Epithelial cell of proximal tubule (primary cell): ENCODE results near the gene GGPS1. TPM values are rescaled to one million over a fixed set of nuclear protein-coding genes. Genes with fewer than 3 reads are reported as not detected.
"Not testable (repeated sequence)": the region's sequence is repeated elsewhere in the genome, so short reads cannot be mapped to it uniquely, and the experiment has no call there.

ENCODE experiments used
- DNase-seq: peaks from one replicate; pipeline ENCODE4 v3.0.0-alpha.2; 2011; ENCODE audit warnings: low read depth
- H3K4me3 ChIP-seq: 2 replicates; pipeline ENCODE4 v1.5.1; 2011; ENCODE audit warnings: low read depth, mild to moderate bottlenecking, low read length
- total RNA-seq: library from RNA; depleted of rRNA; stranded (reverse); fragments of >200 nt; gene quantifications from 2 replicates; pipeline ENCODE4 v1.2.3, GENCODE V29; 2015
- TF ChIP-seq, protein P1 (sequence below): conservative IDR thresholded peaks from 2 replicates; pipeline ENCODE4 v1.5.1; 2012; ENCODE audit warnings: low read depth, mild to moderate bottlenecking, low read length

The GGPS1 gene
- total RNA-seq, 1 donor from 2014 or later = 26.3 TPM

DNA sequence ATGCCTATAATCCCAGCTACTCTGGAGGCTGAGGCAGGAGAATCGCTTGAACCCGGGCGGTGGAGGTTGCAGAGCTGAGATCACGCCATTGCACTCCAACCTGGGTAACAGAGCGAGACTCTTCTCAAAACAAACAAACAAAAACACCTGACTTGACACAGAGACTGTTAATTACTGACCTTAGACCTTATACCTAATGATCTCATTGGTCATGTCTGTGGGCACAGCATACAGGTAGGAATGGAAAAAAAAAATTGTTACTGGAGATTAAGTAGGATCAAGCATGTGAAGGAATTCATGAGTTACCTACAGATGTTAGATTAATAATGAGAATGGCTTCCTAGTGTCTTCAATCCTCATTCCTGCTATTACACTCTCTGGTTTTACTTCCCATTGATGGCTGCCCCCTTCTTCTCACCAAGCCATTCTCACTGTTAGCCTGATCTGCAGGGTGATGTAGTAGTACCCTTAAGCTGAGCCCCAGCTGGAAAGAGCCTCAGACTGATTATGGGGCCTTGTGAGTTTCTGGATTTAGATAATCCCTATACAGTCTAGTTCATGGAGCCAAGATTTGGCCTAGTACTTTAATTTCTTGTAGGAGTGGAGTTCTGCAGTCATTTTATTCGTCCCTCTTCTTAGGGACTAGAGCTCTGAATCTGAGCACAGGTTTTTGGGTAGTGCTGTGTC, 47.7 kb downstream of the GGPS1 start:
- H3K4me3 ChIP-seq = no peak overlapping the region
- DNase-seq = no peak
- TF ChIP-seq, protein P1, sequence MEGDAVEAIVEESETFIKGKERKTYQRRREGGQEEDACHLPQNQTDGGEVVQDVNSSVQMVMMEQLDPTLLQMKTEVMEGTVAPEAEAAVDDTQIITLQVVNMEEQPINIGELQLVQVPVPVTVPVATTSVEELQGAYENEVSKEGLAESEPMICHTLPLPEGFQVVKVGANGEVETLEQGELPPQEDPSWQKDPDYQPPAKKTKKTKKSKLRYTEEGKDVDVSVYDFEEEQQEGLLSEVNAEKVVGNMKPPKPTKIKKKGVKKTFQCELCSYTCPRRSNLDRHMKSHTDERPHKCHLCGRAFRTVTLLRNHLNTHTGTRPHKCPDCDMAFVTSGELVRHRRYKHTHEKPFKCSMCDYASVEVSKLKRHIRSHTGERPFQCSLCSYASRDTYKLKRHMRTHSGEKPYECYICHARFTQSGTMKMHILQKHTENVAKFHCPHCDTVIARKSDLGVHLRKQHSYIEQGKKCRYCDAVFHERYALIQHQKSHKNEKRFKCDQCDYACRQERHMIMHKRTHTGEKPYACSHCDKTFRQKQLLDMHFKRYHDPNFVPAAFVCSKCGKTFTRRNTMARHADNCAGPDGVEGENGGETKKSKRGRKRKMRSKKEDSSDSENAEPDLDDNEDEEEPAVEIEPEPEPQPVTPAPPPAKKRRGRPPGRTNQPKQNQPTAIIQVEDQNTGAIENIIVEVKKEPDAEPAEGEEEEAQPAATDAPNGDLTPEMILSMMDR = no peak

DNA sequence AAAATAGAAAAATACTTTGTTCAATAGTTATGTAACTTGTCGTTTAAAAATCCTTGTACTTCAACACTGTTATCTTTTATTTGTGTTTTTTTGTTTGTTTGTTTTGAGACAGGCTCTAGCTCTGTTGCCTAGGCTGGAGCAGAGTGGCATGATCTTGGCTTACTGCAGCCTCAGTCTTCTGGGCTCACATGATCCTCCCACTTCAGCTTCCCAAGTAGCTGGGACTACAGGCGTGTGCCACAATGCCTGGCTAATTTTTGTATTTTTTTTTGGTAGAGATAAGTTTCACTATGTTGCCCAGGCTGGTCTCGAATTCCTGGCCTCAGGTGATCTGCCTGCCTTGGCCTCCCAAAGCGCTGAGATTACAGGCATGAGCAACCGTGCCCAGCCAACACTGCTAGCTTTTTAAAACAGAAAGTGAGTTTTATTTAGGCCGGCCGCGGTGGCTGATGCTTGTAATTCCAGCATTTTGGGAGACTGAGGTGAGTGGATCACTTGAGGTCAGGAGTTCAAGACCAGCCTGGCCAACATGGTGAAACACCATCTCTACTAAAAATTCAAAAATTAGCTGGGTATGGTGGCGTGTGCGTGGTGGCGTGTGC, 49.9 kb downstream of the GGPS1 start:
- H3K4me3 ChIP-seq, DNase-seq: not testable (repeated sequence)

DNA sequence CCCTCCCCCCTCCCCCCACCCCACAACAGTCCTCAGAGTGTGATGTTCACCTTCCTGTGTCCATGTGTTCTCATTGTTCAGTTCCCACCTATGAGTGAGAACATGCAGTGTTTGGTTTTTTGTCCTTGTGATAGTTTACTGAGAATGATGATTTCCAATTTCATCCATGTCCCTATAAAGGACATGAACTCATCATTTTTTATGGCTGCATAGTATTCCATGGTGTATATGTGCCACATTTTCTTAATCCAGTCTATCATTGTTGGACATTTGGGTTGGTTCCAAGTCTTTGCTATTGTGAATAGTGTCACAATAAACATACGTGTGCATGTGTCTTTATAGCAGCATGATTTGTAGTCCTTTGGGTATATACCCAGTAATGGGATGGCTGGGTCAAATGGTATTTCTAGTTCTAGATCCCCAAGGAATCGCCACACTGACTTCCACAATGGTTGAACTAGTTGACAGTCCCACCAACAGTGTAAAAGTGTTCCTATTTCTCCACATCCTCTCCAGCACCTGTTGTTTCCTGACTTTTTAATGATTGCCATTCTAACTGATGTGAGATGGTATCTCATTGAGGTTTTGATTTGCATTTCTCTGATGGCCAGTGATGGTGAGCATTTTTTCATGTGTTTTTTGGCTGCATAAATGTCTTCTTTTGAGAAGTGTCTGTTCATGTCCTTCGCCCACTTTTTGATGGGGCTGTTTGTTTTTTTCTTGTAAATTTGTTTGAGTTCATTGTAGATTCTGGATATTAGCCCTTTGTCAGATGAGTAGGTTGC, 53.8 kb downstream of the GGPS1 start:
- H3K4me3 ChIP-seq = not testable (repeated sequence)

DNA sequence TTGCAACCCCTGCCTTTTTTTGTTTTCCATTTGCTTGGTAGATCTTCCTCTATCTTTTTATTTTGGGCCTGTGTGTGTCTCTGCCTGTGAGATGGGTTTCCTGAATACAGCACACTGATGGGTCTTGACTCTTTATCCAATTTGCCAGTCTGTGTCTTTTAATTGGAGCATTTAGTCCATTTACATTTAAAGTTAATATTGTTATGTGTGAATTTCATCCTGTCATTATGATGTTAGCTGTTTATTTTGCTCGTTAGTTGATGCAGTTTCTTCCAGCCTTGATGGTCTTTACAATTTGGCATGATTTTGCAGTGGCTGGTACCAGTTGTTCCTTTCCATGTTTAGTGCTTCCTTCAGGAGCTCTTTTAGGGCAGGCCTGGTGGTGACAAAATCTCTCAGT, 57.3 kb downstream of the GGPS1 start:
- not testable (repeated sequence) for H3K4me3 ChIP-seq

More for the DNA sequence above, 53.8 kb downstream of the GGPS1 start:
- not testable (repeated sequence) for DNase-seq

DNA sequence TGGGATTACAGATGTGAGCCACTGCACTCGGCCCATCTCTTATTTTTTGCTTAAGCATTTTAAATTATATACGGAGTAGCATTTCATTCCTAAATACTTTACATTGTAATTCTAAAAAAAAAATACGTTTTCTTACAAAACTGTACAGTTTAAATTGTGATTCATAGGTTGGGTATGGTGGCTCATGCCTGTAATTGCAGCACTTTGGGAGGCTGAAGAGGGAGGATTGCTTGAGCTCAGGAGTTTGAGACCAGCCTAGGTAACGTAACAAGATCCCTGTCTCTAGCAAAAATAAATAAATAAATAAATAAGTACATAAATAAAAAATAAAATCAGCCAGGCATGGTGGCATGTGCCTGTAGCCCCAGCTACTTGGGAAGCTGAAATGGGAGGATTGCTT, 63.5 kb downstream of the GGPS1 start:
- TF ChIP-seq, protein P1 = no peak
- no peak overlapping the region for H3K4me3 ChIP-seq
- no peak for DNase-seq

More for the DNA sequence above, 57.3 kb downstream of the GGPS1 start:
- not testable (repeated sequence) for DNase-seq

Other genes with a start within 250 kb of the GGPS1 start
- 101 and 123 TPM in 2 replicates for gene TOMM20, start 199.7 kb upstream of the GGPS1 start, total RNA-seq
- gene RBM34, start 167.3 kb upstream of the GGPS1 start, total RNA-seq = 66.6 and 87.2 TPM in 2 replicates
- 10.9 and 13.8 TPM in 2 replicates for gene ARID4B, start 391 bp upstream of the GGPS1 start, total RNA-seq
- 20.9 and 27.4 TPM in 2 replicates for gene TBCE, start 38.9 kb downstream of the GGPS1 start, total RNA-seq
- 16.5 and 33.4 TPM in 2 replicates for gene B3GALNT2, start 175.9 kb downstream of the GGPS1 start, total RNA-seq